Mononuclear cell (primary cell): ENCODE results near the gene CWC27. TPM values are rescaled to one million over a fixed set of nuclear protein-coding genes. Genes with fewer than 3 reads are reported as not detected.

Experiments used
- H3K27me3 ChIP-seq: 2 replicates; pipeline ENCODE4 v1.6.0; 2011; ENCODE audit warnings: low read length, control low read depth; ENCODE audit not compliant: insufficient read depth
- H3K4me1 ChIP-seq: 2 replicates; pipeline ENCODE4 v1.5.1; 2011; ENCODE audit warnings: mild to moderate bottlenecking, low read length, control low read depth; ENCODE audit not compliant: insufficient read depth
- H3K4me3 ChIP-seq: 2 replicates; pipeline ENCODE4 v1.5.1; 2011; ENCODE audit warnings: mild to moderate bottlenecking, low read length, moderate library complexity
- H3K9me3 ChIP-seq: 2 replicates; pipeline ENCODE4 v1.5.1; 2011; ENCODE audit warnings: low read depth, mild to moderate bottlenecking, control low read depth, low read length
- total RNA-seq: library from RNA; depleted of rRNA; stranded (reverse); fragments of >200 nt; gene quantifications from one replicate; pipeline ENCODE4 v1.2.3, GENCODE V29; 2012

Gene CWC27
- total RNA-seq, 1 donor: 19.2 TPM

- Histone ChIP-seq H3K9me3 (peaks cover 3% of the 10 kb centered on the region), H3K4me3 (no peak overlapping the region), H3K4me1 (no peaks in the 10 kb centered on the region)
These were observed 71.2 kb downstream of the CWC27 start for GRCh38 chr5:64839936-64840335.

GRCh38 chr5:64840958-64841357, 72.2 kb downstream of the CWC27 start:
- no peaks in the 10 kb centered on the region for H3K4me1 ChIP-seq
- no peaks in the 10 kb centered on the region for H3K27me3 ChIP-seq
- peaks cover 13% of the 10 kb centered on the region for H3K9me3 ChIP-seq
- H3K4me3 ChIP-seq: no peak overlapping the region

More at GRCh38 chr5:64839936-64840335, 71.2 kb downstream of the CWC27 start:
- H3K27me3 ChIP-seq: no peaks in the 10 kb centered on the region

- H3K9me3 ChIP-seq: no peaks in the 10 kb centered on the region
- H3K27me3 ChIP-seq: no peaks in the 10 kb centered on the region
- no peaks in the 10 kb centered on the region for H3K4me1 ChIP-seq
- no peak overlapping the region for H3K4me3 ChIP-seq
These were observed 85.0 kb downstream of the CWC27 start for GRCh38 chr5:64853777-64854176.

- Histone ChIP-seq H3K9me3 (no peaks in the 10 kb centered on the region), H3K4me1 (no peaks in the 10 kb centered on the region), H3K4me3 (no peak overlapping the region), H3K27me3 (no peaks in the 10 kb centered on the region)
These were observed 86.1 kb downstream of the CWC27 start for GRCh38 chr5:64854855-64855254.

- no peaks in the 10 kb centered on the region for H3K27me3 ChIP-seq
- no peak overlapping the region for H3K4me3 ChIP-seq
- no peaks in the 10 kb centered on the region for H3K9me3 ChIP-seq
- no peaks in the 10 kb centered on the region for H3K4me1 ChIP-seq
These were observed 91.2 kb downstream of the CWC27 start for GRCh38 chr5:64859881-64860280.

- no peak overlapping the region for H3K4me3 ChIP-seq
- no peaks in the 10 kb centered on the region for H3K9me3 ChIP-seq
- no peaks in the 10 kb centered on the region for H3K27me3 ChIP-seq
- H3K4me1 ChIP-seq: no peaks in the 10 kb centered on the region
These were observed 92.6 kb downstream of the CWC27 start for GRCh38 chr5:64861281-64861680.

- no peaks in the 10 kb centered on the region for H3K4me1 ChIP-seq
- no peak overlapping the region for H3K4me3 ChIP-seq
- H3K9me3 ChIP-seq: no peaks in the 10 kb centered on the region
- H3K27me3 ChIP-seq: no peaks in the 10 kb centered on the region
These were observed 95.4 kb downstream of the CWC27 start for GRCh38 chr5:64864171-64864570.

- Histone ChIP-seq H3K27me3 (no peaks in the 10 kb centered on the region), H3K9me3 (no peaks in the 10 kb centered on the region), H3K4me3 (no peak overlapping the region), H3K4me1 (no peaks in the 10 kb centered on the region)
These were observed 96.9 kb downstream of the CWC27 start for GRCh38 chr5:64865662-64866061.

GRCh38 chr5:64869419-64869818, 100.7 kb downstream of the CWC27 start:
- H3K9me3 ChIP-seq: no peaks in the 10 kb centered on the region
- no peaks in the 10 kb centered on the region for H3K27me3 ChIP-seq
- H3K4me1 ChIP-seq: no peaks in the 10 kb centered on the region
- no peak overlapping the region for H3K4me3 ChIP-seq

- no peak overlapping the region for H3K4me3 ChIP-seq
- no peaks in the 10 kb centered on the region for H3K27me3 ChIP-seq
- no peaks in the 10 kb centered on the region for H3K4me1 ChIP-seq
- no peaks in the 10 kb centered on the region for H3K9me3 ChIP-seq
These were observed 103.3 kb downstream of the CWC27 start for GRCh38 chr5:64872044-64872443.

- Histone ChIP-seq H3K27me3 (no peaks in the 10 kb centered on the region), H3K9me3 (no peaks in the 10 kb centered on the region), H3K4me1 (no peaks in the 10 kb centered on the region), H3K4me3 (no peak overlapping the region)
These were observed 104.7 kb downstream of the CWC27 start for GRCh38 chr5:64873441-64873840.

- H3K9me3 ChIP-seq: no peaks in the 10 kb centered on the region
- H3K4me1 ChIP-seq: no peaks in the 10 kb centered on the region
- no peak overlapping the region for H3K4me3 ChIP-seq
- H3K27me3 ChIP-seq: no peaks in the 10 kb centered on the region
These were observed 106.0 kb downstream of the CWC27 start for GRCh38 chr5:64874753-64875152.

- H3K9me3 ChIP-seq: no peaks in the 10 kb centered on the region
- H3K27me3 ChIP-seq: no peaks in the 10 kb centered on the region
- no peaks in the 10 kb centered on the region for H3K4me1 ChIP-seq
- H3K4me3 ChIP-seq: no peak overlapping the region
These were observed 107.5 kb downstream of the CWC27 start for GRCh38 chr5:64876203-64876602.

GRCh38 chr5:64880821-64881220, 112.1 kb downstream of the CWC27 start:
- Histone ChIP-seq H3K9me3 (no peaks in the 10 kb centered on the region), H3K4me1 (no peaks in the 10 kb centered on the region), H3K27me3 (no peaks in the 10 kb centered on the region), H3K4me3 (no peak overlapping the region)

GRCh38 chr5:64883912-64884311, 115.2 kb downstream of the CWC27 start:
- Histone ChIP-seq H3K9me3 (no peaks in the 10 kb centered on the region), H3K27me3 (no peaks in the 10 kb centered on the region), H3K4me3 (no peak overlapping the region)

GRCh38 chr5:64884541-64884940, 115.8 kb downstream of the CWC27 start:
- H3K9me3 ChIP-seq: no peaks in the 10 kb centered on the region

More at GRCh38 chr5:64883912-64884311, 115.2 kb downstream of the CWC27 start:
- H3K4me1 ChIP-seq: no peaks in the 10 kb centered on the region

GRCh38 chr5:64887910-64888309, 119.2 kb downstream of the CWC27 start:
- no peaks in the 10 kb centered on the region for H3K27me3 ChIP-seq
- H3K4me3 ChIP-seq: no peak overlapping the region

More at GRCh38 chr5:64884541-64884940, 115.8 kb downstream of the CWC27 start:
- Histone ChIP-seq H3K27me3 (no peaks in the 10 kb centered on the region), H3K4me1 (no peaks in the 10 kb centered on the region), H3K4me3 (no peak overlapping the region)

More at GRCh38 chr5:64887910-64888309, 119.2 kb downstream of the CWC27 start:
- no peaks in the 10 kb centered on the region for H3K9me3 ChIP-seq
- H3K4me1 ChIP-seq: no peaks in the 10 kb centered on the region
